ENCODE data around the gene SLC25A25. TPM values are rescaled to one million over a fixed set of nuclear protein-coding genes. Genes with fewer than 3 reads are reported as not detected.
"Not testable (repeated sequence)": the region's sequence is repeated elsewhere in the genome, so short reads cannot be mapped to it uniquely, and the experiment has no call there.

The SLC25A25 gene
- total RNA-seq, 4 donors from 2014 or later, result 21.9 to 42.0 (median 30.8) TPM

DNA sequence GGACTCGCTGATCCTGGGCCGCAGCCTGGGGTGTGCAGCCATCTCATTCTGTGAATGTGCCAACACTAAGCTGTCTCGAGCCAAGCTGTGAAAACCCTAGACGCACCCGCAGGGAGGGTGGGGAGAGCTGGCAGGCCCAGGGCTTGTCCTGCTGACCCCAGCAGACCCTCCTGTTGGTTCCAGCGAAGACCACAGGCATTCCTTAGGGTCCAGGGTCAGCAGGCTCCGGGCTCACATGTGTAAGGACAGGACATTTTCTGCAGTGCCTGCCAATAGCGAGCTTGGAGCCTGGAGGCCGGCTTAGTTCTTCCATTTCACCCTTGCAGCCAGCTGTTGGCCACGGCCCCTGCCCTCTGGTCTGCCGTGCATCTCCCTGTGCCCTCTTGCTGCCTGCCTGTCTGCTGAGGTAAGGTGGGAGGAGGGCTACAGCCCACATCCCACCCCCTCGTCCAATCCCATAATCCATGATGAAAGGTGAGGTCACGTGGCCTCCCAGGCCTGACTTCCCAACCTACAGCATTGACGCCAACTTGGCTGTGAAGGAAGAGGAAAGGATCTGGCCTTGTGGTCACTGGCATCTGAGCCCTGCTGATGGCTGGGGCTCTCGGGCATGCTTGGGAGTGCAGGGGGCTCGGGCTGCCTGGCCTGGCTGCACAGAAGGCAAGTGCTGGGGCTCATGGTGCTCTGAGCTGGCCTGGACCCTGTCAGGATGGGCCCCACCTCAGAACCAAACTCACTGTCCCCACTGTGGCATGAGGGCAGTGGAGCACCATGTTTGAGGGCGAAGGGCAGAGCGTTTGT, 39.6 kb downstream of the SLC25A25 start:
- Histone ChIP-seq H3K4me3 (replicated peaks in 1 of 3) (no peak overlapping the region), H3K27ac (no peak overlapping the region), H3K27me3 (no peaks in the 10 kb centered on the region), H3K36me3 (peaks cover 39 to 42% of the 10 kb centered on the region in 2 donors), H3K9me3 (no peaks in the 10 kb centered on the region), H3K4me1 (peaks cover 23 to 24% of the 10 kb centered on the region in 2 donors)
- intact Hi-C loops (cut with DNase I), result no loop called here
- DNase-seq, result no peak
- 87 to 88% methylated on average over 7 to 16 of the region's 18 CpGs for WGBS, 2 donors
- TF ChIP-seq, protein P1, sequence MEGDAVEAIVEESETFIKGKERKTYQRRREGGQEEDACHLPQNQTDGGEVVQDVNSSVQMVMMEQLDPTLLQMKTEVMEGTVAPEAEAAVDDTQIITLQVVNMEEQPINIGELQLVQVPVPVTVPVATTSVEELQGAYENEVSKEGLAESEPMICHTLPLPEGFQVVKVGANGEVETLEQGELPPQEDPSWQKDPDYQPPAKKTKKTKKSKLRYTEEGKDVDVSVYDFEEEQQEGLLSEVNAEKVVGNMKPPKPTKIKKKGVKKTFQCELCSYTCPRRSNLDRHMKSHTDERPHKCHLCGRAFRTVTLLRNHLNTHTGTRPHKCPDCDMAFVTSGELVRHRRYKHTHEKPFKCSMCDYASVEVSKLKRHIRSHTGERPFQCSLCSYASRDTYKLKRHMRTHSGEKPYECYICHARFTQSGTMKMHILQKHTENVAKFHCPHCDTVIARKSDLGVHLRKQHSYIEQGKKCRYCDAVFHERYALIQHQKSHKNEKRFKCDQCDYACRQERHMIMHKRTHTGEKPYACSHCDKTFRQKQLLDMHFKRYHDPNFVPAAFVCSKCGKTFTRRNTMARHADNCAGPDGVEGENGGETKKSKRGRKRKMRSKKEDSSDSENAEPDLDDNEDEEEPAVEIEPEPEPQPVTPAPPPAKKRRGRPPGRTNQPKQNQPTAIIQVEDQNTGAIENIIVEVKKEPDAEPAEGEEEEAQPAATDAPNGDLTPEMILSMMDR (IDR thresholded peaks at IDR 0.05), result no peak
- no peak for TF ChIP-seq POLR2A (IDR thresholded peaks at IDR 0.05)

GRCh38 chr9:128108269-128109049, 40.4 kb downstream of the SLC25A25 start:
- WGBS, 2 donors, result 86 to 90% methylated on average over 15 of the region's 15 CpGs
- H3K36me3 ChIP-seq, result peaks cover 37 to 38% of the 10 kb centered on the region in 2 donors
- DNase-seq, result no peak
- H3K27ac ChIP-seq, result no peak overlapping the region
- H3K9me3 ChIP-seq, result no peaks in the 10 kb centered on the region
- no peak overlapping the region for H3K4me3 ChIP-seq (replicated peaks in 1 of 3)
- H3K27me3 ChIP-seq, result no peaks in the 10 kb centered on the region
- intact Hi-C loops (cut with DNase I), result no loop called here
- TF ChIP-seq, protein P1 (IDR thresholded peaks at IDR 0.05), result no peak
- no peak for TF ChIP-seq POLR2A (IDR thresholded peaks at IDR 0.05)
- H3K4me1 ChIP-seq, result peaks cover 15 to 16% of the 10 kb centered on the region in 2 donors

- TF ChIP-seq, protein P1 (IDR thresholded peaks at IDR 0.05), result no peak
- no peak for TF ChIP-seq POLR2A (IDR thresholded peaks at IDR 0.05)
- no peak overlapping the region for H3K27ac ChIP-seq
- no peak overlapping the region for H3K4me3 ChIP-seq (replicated peaks in 1 of 3)
- H3K9me3 ChIP-seq, result no peaks in the 10 kb centered on the region
- H3K27me3 ChIP-seq, result no peaks in the 10 kb centered on the region
- H3K36me3 ChIP-seq, result peaks cover 37 to 38% of the 10 kb centered on the region in 2 donors
- DNase-seq, result no peak
- intact Hi-C loops (cut with DNase I), result no loop called here
- 76 to 80% methylated on average over 20 of the region's 20 CpGs for WGBS, 2 donors
- peaks cover 8 to 9% of the 10 kb centered on the region in 2 donors for H3K4me1 ChIP-seq
Measured at GRCh38 chr9:128109050-128109709, 41.1 kb downstream of the SLC25A25 start.

DNA sequence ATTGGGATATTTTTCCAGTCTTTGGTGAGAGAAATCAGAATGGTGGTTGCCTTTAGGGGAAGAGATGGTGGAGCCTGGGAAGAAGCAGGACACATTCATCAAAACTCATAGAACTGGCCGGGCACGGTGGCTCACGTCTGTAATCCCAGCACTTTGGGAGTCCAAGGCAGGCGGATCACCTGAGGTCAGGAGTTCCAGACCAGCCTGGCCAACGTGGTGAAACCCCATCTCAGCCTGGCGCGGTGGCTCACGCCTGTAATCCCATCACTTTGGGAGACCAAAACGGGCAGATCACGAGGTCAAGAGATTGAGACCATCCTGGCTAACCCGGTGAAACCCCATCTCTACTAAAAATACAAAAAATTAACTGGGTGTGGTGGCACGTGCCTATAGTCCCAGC, 43.7 kb downstream of the SLC25A25 start:
- intact Hi-C loops (cut with DNase I); DNase-seq; H3K27ac ChIP-seq; H3K27me3 ChIP-seq; H3K4me1 ChIP-seq; H3K9me3 ChIP-seq; H3K4me3 ChIP-seq (replicated peaks in 1 of 3): not testable (repeated sequence)
- H3K36me3 ChIP-seq, result peaks cover 20 to 23% of the 10 kb centered on the region in 2 donors
- WGBS, 2 donors, result 84% methylated on average over 12 of the region's 12 CpGs

GRCh38 chr9:128113526-128114325, 45.7 kb downstream of the SLC25A25 start:
- H3K27ac ChIP-seq, result no peak overlapping the region

More at GRCh38 chr9:128113526-128114325, 45.7 kb downstream of the SLC25A25 start:
- peak in 1 of 2 donors; percentile 0 for DNase-seq
- intact Hi-C loops (cut with DNase I), result no loop called here
- Histone ChIP-seq H3K4me3 (replicated peaks in 1 of 3) (no peak overlapping the region), H3K36me3 (peaks cover under 1 to 3% of the 10 kb centered on the region in 2 donors), H3K9me3 (no peaks in the 10 kb centered on the region), H3K4me1 (peaks cover 0 to 5% of the 10 kb centered on the region in 2 donors), H3K27me3 (no peaks in the 10 kb centered on the region)
- 90 to 91% methylated on average over 10 of the region's 12 CpGs for WGBS, 2 donors
- no peak for TF ChIP-seq POLR2A (IDR thresholded peaks at IDR 0.05)
- TF ChIP-seq, protein P1 (IDR thresholded peaks at IDR 0.05), result no peak
